ENCODE results near the gene SREK1IP1.
"Not testable (repeated sequence)": the region's sequence is repeated elsewhere in the genome, so short reads cannot be mapped to it uniquely, and the experiment has no call there.

Gene SREK1IP1

DNA sequence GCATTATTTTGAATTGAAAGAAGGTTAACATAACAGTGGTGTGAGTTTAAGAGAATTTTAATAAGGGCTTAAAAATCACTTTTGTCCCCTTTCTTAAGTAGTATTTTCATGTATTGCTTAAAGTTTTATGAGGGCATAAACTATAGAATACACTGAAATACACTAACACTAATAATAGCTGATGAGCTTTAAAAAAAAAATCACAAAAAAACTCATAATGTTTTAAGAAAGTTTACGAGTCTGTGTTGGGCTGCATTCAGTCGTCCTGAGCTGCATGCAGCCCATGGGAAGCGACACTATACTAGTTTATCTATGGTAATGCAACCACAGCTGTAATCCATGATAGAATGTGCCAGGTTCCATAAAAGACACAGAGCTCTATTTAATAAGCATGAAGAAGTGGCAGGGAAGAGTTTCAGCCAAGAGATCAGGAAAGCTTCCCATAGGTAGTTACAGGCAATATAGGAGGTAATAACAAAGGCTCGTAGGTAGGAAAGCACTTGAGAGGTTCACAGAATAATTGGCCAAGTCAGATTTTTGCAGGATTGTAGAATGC lies 4.5 kb downstream of the SREK1IP1 start:
- DNase-seq = no peak

DNA sequence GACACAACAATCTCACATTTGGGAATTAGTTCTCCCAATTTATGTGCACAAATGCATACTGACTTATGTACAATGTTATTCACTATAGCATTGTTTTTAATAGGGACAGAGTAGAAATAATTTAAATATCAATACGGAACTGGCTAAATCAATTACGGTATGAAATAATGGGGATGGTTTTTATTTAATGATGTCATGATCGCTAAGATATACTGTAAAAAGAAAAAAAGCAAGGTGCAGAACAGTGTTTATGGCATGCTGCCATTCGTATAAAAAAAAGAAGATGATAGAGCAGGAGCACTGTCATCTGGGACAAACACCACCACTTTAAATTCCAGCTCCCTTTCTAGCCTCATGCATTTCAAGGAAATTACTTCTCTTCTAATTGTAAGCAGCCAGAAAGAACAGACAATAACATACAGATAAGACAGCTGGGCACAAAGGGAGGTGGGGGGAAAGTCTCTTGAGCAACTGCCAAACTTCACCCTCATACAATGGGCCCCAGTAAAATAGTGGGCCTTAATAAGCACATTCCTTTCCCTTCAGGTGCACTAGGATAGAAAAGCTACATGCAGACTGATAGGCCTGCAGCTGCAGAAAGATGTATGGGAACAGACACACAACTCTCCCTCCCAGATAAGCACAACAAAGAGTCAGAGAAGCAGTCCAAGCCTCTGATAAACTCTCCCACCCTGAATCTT lies 8.4 kb downstream of the SREK1IP1 start:
- no peak for DNase-seq

- DNase-seq = no peak
These were observed 9.6 kb downstream of the SREK1IP1 start for GRCh38 chr5:64758901-64759300.

GRCh38 chr5:64754066-64754465 lies 14.4 kb downstream of the SREK1IP1 start:
- DNase-seq = no peak

DNA sequence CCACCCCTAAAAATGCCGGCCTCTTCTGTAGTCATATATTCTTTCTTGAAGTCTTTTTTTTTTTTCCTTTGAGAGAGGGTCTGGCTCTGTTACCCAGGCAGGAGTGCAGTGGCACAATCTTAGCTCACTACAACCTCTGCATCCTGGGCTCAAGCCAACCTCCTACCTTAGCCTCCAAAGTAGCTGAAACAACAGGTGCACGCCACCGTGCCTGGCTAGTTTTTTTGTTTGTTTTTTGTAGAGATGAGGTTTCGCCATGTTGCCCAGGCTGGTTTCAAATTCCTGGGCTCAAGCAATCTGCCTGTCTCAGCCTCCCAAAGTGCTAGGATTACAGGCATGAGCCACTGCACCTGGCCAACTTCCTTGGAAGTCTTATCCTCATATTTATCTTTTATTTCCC lies 19.1 kb downstream of the SREK1IP1 start:
- DNase-seq = no peak

- DNase-seq = no peak
These were observed 22.0 kb downstream of the SREK1IP1 start for GRCh38 chr5:64746446-64746845.

GRCh38 chr5:64744914-64745313 lies 23.6 kb downstream of the SREK1IP1 start:
- DNase-seq = no peak

- DNase-seq = no peak
These were observed 25.7 kb downstream of the SREK1IP1 start for GRCh38 chr5:64742821-64743220.

DNA sequence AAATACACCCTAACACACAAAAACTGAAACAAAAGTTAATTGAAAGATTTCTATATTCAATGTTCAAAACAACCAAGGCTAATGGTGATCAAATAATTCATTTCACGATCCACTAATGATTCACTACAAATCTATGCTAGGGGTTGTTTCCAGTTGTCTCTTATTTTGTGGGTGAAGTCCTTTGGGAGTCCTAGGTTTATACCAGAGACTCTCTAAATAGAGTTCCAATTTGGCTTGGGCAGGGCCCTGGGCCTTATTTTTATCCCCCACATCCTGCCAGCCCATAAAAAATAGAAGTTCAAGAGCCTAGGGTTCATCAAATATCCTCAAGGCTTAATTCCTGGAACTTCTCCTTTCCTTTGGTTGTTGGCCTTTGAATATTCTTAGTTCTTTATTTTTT lies 26.1 kb downstream of the SREK1IP1 start:
- DNase-seq = no peak

DNA sequence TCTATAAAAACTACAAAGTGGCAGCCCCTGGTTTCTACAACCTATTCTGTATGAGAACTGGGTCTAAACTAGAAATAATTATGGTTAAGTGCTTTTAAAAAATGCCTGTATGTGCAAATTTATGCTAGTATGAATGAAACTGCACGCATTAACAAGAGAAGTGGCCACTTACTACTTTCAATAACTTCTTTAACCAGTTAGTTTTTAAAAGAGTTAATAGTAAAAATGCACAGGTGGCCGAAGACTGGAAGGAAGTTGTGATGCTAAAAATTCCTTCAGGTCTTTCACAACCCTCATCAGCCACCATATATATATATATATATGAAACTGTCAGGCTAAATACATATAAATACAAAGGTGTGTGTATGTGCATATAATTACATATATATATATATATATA lies 41.3 kb downstream of the SREK1IP1 start:
- no peak for DNase-seq

- no peak for DNase-seq
These were observed 45.9 kb downstream of the SREK1IP1 start for GRCh38 chr5:64722588-64722987.

DNA sequence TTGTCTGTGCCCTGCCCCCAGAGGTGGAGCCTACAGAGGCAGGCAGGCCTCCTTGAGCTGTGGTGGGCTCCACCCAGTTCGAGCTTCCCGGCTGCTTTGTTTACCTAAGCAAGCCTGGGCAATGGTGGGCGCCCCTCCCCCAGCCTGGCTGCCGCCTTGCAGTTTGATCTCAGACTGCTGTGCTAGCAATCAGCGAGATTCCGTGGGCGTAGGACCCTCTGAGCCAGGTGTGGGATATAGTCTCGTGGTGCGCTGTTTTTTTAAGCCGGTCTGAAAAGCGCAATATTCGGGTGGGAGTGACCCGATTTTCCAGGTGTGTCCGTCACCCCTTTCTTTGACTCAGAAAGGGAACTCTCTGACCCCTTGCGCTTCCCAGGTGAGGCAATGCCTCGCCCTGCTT lies 54.0 kb downstream of the SREK1IP1 start:
- not testable (repeated sequence) for DNase-seq

DNA sequence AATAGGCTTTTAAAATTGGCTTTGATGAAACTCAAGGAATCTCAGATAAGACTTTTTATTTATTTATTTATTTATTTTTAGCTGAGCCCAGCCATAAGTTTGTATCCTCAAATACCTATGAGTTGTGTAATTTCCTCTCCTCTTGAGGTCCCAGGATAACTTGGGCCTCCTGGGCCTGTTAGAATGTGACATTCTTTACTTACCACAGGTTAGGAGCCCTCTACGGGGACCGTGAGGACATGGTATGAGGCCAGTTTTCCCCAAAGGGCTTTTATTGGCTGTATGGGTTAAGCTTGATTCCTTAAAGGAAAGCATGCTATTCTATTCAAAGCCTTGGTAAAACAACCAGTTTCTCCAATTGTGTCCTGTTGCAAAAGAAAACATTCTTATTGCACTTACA lies 61.3 kb downstream of the SREK1IP1 start:
- no peak for DNase-seq

DNA sequence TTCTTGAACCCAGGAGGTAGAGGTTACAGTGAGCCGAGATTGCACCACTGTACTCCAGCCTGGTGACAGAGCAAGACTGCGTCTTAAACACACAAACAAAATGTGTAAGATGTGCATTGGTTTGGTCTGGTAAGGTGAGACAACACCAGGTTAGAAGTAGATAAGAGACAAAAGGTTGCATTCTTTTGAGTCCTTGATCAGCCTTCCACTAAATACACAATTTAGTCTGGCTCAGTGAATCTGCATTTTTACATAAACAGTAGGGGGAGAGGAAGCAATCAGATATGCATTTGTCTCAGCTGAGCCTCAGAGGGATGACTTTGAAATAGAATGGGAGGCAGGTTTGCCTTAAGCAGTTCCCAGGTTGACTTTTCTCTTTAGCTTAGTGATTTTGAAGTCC lies 62.4 kb downstream of the SREK1IP1 start:
- not testable (repeated sequence) for DNase-seq

- no peak for DNase-seq
These were observed 67.7 kb downstream of the SREK1IP1 start for GRCh38 chr5:64700765-64701164.

- DNase-seq = not testable (repeated sequence)
These were observed 72.1 kb downstream of the SREK1IP1 start for GRCh38 chr5:64696414-64696813.

GRCh38 chr5:64693636-64694035 lies 74.9 kb downstream of the SREK1IP1 start:
- DNase-seq = no peak

- DNase-seq = no peak
These were observed 77.2 kb downstream of the SREK1IP1 start for GRCh38 chr5:64691291-64691690.

DNA sequence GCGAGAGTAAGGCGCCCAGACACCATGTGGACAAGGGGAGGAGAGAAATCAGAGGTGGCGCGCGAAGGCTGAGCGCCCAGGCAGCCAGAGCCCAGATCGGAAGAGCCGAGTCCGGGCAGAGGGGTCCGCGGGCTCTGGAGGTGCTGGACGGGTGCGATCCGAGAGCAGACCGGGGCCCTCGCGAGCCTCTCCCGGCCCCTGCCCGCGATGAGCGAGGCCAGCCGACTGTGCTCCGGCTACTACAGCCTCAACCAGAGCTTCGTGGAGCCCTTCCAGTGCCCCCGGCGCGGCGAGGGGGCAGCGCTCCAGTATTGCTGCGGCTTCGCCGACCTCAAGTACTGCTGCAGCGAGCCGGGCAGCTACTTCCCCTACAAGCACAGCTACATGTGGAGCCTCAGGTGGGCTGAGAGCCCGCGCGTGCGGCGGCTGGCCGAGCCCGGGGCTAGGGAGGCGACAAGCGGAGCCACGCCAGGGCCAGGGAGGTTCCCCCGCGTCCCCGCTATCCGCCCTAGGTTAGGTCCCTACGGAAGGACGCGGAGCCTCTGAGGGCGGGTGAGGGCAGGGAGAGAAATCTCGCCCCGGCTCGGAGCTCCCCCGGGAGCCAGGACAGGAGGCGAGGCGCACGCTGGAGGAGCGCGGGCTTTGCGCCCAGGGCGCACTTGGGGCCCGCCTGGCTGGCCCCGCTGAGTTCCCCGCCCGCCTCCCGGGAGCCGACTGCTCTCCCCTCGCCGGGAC lies 77.9 kb downstream of the SREK1IP1 start, which contains the start of gene SHISAL2B:
SHISAL2B (plus strand) TSS at position 87 of the 735 bp plus-strand sequence; CDS start at position 208, 121 bp downstream.
- no peak for DNase-seq

GRCh38 chr5:64690104-64690416 lies 78.4 kb downstream of the SREK1IP1 start:
- no peak for DNase-seq

GRCh38 chr5:64688965-64689364 lies 79.5 kb downstream of the SREK1IP1 start:
- DNase-seq = no peak

DNA sequence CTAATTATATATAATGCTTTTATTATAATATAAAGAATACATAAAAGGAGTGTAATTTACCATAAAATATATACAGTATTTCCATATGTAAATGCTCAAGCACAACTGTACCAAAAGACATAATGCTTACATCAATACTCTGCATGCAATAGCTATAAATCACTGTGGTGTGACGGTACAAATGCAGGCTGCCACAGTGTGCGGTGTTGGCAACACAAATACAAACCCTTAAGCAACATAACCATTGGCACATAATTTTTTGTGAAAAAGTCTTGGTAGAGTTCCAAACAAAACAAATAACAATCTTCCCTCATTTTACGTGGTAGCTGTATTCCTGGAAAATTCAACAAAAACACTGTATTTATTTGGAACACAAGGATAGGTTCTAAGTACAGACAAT lies 80.1 kb downstream of the SREK1IP1 start:
- no peak for DNase-seq

DNA sequence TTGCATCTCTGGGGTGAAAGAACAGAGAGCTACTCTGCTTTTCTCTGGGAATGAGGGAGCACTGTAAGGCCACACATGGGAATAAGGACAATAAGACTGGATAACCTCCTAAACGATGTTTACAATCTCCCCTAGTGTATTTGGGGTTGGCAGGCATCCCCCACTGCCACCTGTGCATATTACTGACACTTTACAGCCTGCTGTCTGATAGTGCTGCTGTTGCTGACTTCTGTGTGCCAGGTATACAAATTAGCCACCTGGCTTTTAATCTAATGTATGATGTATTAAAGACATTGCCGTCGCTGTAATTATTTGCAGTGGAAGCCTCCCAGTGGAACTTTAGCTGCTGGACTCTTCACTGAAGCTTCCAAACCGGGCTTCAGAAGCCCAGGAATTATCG lies 82.6 kb downstream of the SREK1IP1 start:
- DNase-seq = no peak

- DNase-seq = no peak
These were observed 85.9 kb downstream of the SREK1IP1 start for GRCh38 chr5:64682608-64683007.

All from midbrain (tissue), 1 donor.